ENCODE data around the gene MOB4. TPM values are rescaled to one million over a fixed set of nuclear protein-coding genes. Genes with fewer than 3 reads are reported as not detected.

The MOB4 gene
- polyA plus RNA-seq, 1 experiment = 20.3 TPM

DNA sequence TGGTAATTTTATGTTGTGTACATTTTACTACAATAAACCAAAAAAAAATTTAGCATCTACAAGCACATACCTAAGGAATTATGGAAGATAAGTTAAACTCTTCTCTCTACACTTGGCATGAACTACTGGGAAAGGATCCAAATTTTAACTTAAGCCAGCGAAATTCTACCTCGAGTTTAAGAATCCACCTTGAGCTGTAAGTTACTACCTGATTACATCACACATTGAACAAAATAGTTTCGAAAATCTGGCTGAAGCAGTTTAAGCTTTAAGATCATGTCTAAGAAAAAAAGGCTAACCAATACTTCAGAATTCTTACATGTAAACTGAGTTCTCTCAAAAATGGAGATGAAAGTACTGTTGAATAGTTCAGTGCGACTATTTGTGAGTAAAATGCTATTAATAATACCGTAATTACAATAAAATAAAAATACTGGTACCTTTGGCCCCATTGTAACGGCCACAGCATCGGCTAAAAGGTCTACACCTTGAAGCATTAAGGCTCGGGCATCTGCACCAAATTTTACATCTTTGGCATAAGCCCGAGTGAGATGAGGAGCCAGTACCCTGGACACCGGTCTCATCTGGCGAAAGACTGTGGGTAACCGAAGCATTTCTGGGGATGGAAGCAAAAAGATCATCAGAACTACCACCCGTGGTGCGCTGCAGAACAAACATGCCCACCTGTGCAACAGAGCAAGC, 17.5 kb upstream of the MOB4 start:
- TF ChIP-seq, protein P1, sequence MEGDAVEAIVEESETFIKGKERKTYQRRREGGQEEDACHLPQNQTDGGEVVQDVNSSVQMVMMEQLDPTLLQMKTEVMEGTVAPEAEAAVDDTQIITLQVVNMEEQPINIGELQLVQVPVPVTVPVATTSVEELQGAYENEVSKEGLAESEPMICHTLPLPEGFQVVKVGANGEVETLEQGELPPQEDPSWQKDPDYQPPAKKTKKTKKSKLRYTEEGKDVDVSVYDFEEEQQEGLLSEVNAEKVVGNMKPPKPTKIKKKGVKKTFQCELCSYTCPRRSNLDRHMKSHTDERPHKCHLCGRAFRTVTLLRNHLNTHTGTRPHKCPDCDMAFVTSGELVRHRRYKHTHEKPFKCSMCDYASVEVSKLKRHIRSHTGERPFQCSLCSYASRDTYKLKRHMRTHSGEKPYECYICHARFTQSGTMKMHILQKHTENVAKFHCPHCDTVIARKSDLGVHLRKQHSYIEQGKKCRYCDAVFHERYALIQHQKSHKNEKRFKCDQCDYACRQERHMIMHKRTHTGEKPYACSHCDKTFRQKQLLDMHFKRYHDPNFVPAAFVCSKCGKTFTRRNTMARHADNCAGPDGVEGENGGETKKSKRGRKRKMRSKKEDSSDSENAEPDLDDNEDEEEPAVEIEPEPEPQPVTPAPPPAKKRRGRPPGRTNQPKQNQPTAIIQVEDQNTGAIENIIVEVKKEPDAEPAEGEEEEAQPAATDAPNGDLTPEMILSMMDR (IDR thresholded peaks at IDR 0.05; ENCODE audit: insufficient read depth, low read depth, low read length) = no peak
- Histone ChIP-seq H3K36me3 (ENCODE audit: control insufficient read depth, insufficient read depth, low read length) (peaks cover 11% of the 10 kb centered on the region; the same call in 1 of the 2 replicates), H3K4me3 (ENCODE audit: low read depth, low read length) (peak overlapping the region; percentile 67), H3K27me3 (ENCODE audit: control insufficient read depth, insufficient read depth, low read length) (no peaks in the 10 kb centered on the region)
- ChIA-PET POLR2A (no interaction called here), CTCF (no interaction called here)
- no peak for DNase-seq (ENCODE audit: low read depth)

DNA sequence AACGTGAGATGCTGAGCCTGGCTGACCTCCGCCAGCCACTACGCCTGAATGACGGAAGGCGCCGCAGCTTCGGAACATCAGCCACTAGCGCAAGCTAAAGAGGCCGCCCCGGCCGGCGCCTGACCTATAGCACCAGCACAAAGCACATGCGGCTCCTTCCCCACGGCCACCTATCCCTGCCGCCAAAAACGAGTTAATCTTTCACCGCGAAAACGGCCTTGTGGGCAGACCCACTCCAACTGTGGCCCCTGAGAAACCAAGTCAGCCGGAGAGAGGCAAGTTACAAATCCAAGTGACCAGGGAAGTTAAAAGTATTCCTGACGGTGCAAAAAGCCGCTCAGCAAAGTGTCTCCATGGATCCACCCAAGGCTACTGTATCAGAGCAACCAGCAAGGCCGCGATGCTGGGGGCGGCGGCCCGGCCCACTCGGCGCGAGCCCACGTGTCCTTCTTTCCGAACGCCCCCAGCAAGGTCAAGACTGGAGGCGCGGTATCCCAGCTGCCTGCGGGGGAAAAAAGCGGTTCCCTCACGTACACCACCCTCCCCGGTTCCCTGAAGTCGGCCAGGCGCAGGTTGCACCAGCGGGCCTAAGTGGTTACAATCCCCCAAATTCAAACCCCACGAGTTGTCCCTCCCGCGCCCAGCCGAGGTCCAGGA, 16.8 kb upstream of the MOB4 start:
- POLR2A ChIA-PET = interaction anchor here (1.0 to 1.3 kb wide), 3 partner anchors 9 to 64 kb away, joined by 4 read pairs; partner anchors contain the start of gene SF3B1

DNA sequence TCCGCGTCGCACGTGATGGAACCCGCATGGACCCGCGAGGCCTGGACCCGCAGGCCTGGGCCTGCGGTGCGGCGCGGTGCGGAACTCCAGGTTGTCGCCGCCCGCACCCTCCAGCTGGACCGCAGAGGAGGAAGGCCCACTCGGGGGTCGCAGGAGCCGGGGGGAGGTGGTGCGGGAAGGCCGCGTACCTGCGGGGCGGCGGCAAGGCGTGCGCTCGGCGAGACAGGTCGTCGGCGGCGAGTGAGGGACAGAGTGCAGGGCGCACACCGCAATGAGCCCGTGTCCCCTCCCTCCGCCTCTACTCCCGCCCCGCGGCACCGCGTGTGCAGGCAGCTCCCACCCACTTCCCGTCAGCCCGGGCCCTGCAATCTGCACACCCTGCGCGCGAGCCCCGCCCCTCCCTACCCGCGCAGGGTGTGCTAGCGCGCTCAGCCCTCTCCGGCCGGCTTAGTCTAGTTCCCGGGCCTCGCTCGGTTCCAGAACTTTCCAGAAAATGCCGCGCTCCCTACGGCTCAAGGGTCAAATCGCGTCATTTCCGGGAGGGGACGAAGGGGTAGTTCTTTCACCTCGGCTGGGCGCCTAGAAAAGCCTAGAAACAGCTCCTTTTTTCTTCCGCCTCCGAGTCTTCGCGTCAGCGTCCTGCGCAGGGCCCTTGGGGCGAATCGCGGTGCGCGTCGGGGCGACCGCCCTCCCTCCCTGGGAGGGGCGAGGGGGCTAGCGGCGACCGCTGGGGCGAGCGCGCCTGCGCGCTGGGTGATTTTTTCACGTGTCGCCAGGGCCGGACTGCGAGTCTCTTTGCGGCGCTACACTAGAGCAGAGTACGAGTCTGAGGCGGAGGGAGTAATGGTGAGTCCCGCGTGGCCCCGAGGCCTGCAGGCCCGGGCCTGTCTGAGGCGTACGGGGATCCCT, 16.0 kb upstream of the MOB4 start, which contains the start of the genes HSPD1 and HSPE1:
TSS of gene HSPD1 (minus strand) at position 247 of the 909 bp plus-strand sequence. CDS start 992 bp downstream, outside the sequence.
TSS of gene HSPE1 (plus strand) at position 786 of the 909 bp plus-strand sequence. CDS start at position 844, 58 bp downstream.
- H3K27me3 ChIP-seq (ENCODE audit: control insufficient read depth, insufficient read depth, low read length) = no peaks in the 10 kb centered on the region
- TF ChIP-seq, protein P1 (IDR thresholded peaks at IDR 0.05; ENCODE audit: insufficient read depth, low read depth, low read length) = no peak
- CTCF ChIA-PET = interaction anchor here (0.6 kb wide), 1 partner anchor 144 kb away, joined by 3 read pairs; no protein-coding TSS in a partner anchor
- DNase-seq (ENCODE audit: low read depth) = peak; percentile 95
- H3K4me3 ChIP-seq (ENCODE audit: low read depth, low read length) = peak within 1 kb of the TSS; percentile 67
- peaks cover 6% of the 10 kb centered on the region; the same call in 1 of the 2 replicates for H3K36me3 ChIP-seq (ENCODE audit: control insufficient read depth, insufficient read depth, low read length)
- POLR2A ChIA-PET = interaction anchor here (0.6 to 1.3 kb wide), 6 partner anchors 8 to 65 kb away, joined by 3 to 4 read pairs (median 4); partner anchors contain the start of gene SF3B1

More for the DNA sequence above, 16.8 kb upstream of the MOB4 start:
- TF ChIP-seq, protein P1 (IDR thresholded peaks at IDR 0.05; ENCODE audit: insufficient read depth, low read depth, low read length) = no peak
- Histone ChIP-seq H3K4me3 (ENCODE audit: low read depth, low read length) (peak overlapping the region; percentile 67), H3K36me3 (ENCODE audit: control insufficient read depth, insufficient read depth, low read length) (peaks cover 8% of the 10 kb centered on the region; the same call in 1 of the 2 replicates), H3K27me3 (ENCODE audit: control insufficient read depth, insufficient read depth, low read length) (no peaks in the 10 kb centered on the region)
- no peak for DNase-seq (ENCODE audit: low read depth)
- CTCF ChIA-PET = interaction anchor here (0.6 kb wide), 1 partner anchor 144 kb away, joined by 3 read pairs; no protein-coding TSS in a partner anchor

DNA sequence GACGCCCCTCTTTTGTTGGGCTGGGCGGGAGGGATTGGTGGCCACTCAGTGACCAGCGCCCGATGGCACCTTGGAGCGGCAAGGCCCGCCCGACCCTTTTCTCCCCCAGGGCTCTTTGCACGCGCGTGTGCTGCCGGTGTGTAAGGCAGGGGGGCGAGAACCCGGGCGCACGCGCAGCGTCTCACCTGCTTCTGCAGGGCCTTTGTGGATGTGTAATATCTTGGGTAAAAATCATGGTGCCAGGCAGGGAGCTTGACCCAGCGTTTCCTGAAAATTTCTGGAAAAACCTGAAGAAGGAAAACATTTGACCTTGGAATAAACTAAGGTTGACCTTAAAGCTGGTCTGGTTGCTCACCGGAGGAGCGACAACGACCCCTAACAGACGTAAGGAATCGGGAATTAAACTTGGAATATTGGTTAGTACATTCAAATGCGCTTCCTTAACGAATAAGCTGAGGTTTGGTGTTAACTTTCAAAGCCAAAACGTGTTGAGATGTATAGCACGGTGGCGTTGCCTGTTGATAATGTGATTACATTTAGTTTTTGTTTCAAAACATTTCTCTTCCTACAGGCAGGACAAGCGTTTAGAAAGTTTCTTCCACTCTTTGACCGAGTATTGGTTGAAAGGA, 15.2 kb upstream of the MOB4 start:
- Histone ChIP-seq H3K27me3 (ENCODE audit: control insufficient read depth, insufficient read depth, low read length) (no peaks in the 10 kb centered on the region), H3K36me3 (ENCODE audit: control insufficient read depth, insufficient read depth, low read length) (peaks cover 4% of the 10 kb centered on the region; the same call in 1 of the 2 replicates), H3K4me3 (ENCODE audit: low read depth, low read length) (peak overlapping the region; percentile 67)
- DNase-seq (ENCODE audit: low read depth) = no peak
- TF ChIP-seq, protein P1 (IDR thresholded peaks at IDR 0.05; ENCODE audit: insufficient read depth, low read depth, low read length) = no peak
- ChIA-PET POLR2A (interaction anchor here (1.3 kb wide), 1 partner anchor 16 kb away, joined by 4 read pairs; no protein-coding TSS in a partner anchor), CTCF (no interaction called here)

All from BJ (cell line).